WTC11 (cell line): ENCODE data around the gene MYOZ2.

Source experiments
- ATF2 ChIP-seq: sonication (generic); formaldehyde crosslinking; IDR thresholded peaks from 2 replicates; pipeline ENCODE4 v1.8.1; 2022; ENCODE audit warnings: low read depth, missing genetic modification reagents, borderline replicate concordance
- ATF3 ChIP-seq: sonication (generic); formaldehyde crosslinking; conservative IDR thresholded peaks from 2 replicates; pipeline ENCODE4 v1.8.1; 2022; ENCODE audit warnings: mild to moderate bottlenecking, missing genetic modification reagents
- CBFB ChIP-seq: sonication (generic); formaldehyde crosslinking; IDR thresholded peaks from 2 replicates; pipeline ENCODE4 v1.8.1; 2022; ENCODE audit warnings: mild to moderate bottlenecking, low read depth, missing genetic modification reagents
- CREB1 ChIP-seq: sonication (generic); formaldehyde crosslinking; IDR thresholded peaks from 2 replicates; pipeline ENCODE4 v1.8.0; 2023; ENCODE audit warnings: mild to moderate bottlenecking, missing genetic modification reagents
- CTCF ChIP-seq: fragments of 200-600 bp; IDR thresholded peaks from 2 replicates; pipeline ENCODE4 v1.8.0; 2022; ENCODE audit warnings: antibody characterized with exemption
- GTF2I ChIP-seq: fragments of 250-450 bp; sonication (Bioruptor Pico); conservative IDR thresholded peaks from 2 replicates; pipeline ENCODE4 v1.4.0; 2021; ENCODE audit warnings: mild to moderate bottlenecking
- MAX ChIP-seq: sonication (generic); formaldehyde crosslinking; IDR thresholded peaks from 2 replicates; pipeline ENCODE4 v1.8.0; 2022; ENCODE audit warnings: mild to moderate bottlenecking, missing genetic modification reagents
- TCF7 ChIP-seq: sonication (generic); formaldehyde crosslinking; IDR thresholded peaks from 2 replicates; pipeline ENCODE4 v1.8.0; 2022; ENCODE audit warnings: mild to moderate bottlenecking, low read depth, missing genetic modification reagents, moderate library complexity
- TEAD4 ChIP-seq: sonication (generic); formaldehyde crosslinking; IDR thresholded peaks from 2 replicates; pipeline ENCODE4 v1.8.0; 2022; ENCODE audit warnings: mild to moderate bottlenecking, missing genetic modification reagents
- ZNF512 ChIP-seq: sonication (generic); formaldehyde crosslinking; IDR thresholded peaks from 2 replicates; pipeline ENCODE4 v1.8.1; 2022; ENCODE audit warnings: missing genetic modification reagents, borderline replicate concordance
- ZNF671 ChIP-seq: fragments of 250-450 bp; sonication (Bioruptor Pico); IDR thresholded peaks from 2 replicates; pipeline ENCODE4 v1.8.0; 2021; ENCODE audit warnings: mild to moderate bottlenecking

- TF ChIP-seq ZNF671 (CRISPR knock-in tag) (no peak), ATF3 (CRISPR knock-in tag) (no peak), ATF2 (CRISPR knock-in tag) (no peak), GTF2I (CRISPR knock-in tag) (no peak), TCF7 (CRISPR knock-in tag) (no peak), CTCF (no peak), TEAD4 (CRISPR knock-in tag) (no peak), CBFB (CRISPR knock-in tag) (no peak), ZNF512 (CRISPR knock-in tag) (no peak), CREB1 (no peak), MAX (no peak)
Measured at GRCh38 chr4:119149110-119149509, 13.5 kb downstream of the MYOZ2 start.
